Liver (tissue), 9 donors: ENCODE data around the gene NLK. TPM values are rescaled to one million over a fixed set of nuclear protein-coding genes. Genes with fewer than 3 reads are reported as not detected.

ENCODE experiments used
- DNase-seq: peaks from one replicate; pipeline ENCODE4 v3.0.0-alpha.2; 2017; ENCODE audit warnings: low spot score
- H3K27ac ChIP-seq, 2 donors: one replicate each; pipeline ENCODE4 v1.7.0; 2013; ENCODE audit warnings: inconsistent platforms in 2 of 2, low read length in 2 of 2, control low read depth in 1 of 2, low read depth in 1 of 2, mild to moderate bottlenecking in 1 of 2
- H3K27me3 ChIP-seq, 4 donors: one replicate each; pipeline versions ENCODE4 v1.6.1 to v1.7.0; 2013; ENCODE audit warnings: low read length in 3 of 4, inconsistent platforms in 1 of 4, mild to moderate bottlenecking in 1 of 4, moderate library complexity in 1 of 4; ENCODE audit not compliant: control insufficient read depth in 4 of 4, insufficient read depth in 4 of 4
- H3K36me3 ChIP-seq, 4 donors: one replicate each; pipeline versions ENCODE4 v1.6.1 to v1.7.0; 2013; ENCODE audit warnings: low read length in 3 of 4, mild to moderate bottlenecking in 3 of 4, low read depth in 1 of 4, moderate library complexity in 1 of 4; ENCODE audit not compliant: control insufficient read depth in 4 of 4, insufficient read depth in 3 of 4
- H3K4me1 ChIP-seq, 4 donors: one replicate each; pipeline versions ENCODE4 v1.6.1 to v1.7.0; 2013; ENCODE audit warnings: low read length in 3 of 4, mild to moderate bottlenecking in 3 of 4, moderate library complexity in 1 of 4; ENCODE audit not compliant: control insufficient read depth in 4 of 4, insufficient read depth in 4 of 4
- H3K4me3 ChIP-seq, 3 donors: one replicate each; pipeline versions ENCODE4 v1.6.1 to v1.7.0; 2013; ENCODE audit warnings: low read length in 3 of 3, control low read depth in 1 of 3, low read depth in 1 of 3, mild to moderate bottlenecking in 1 of 3
- H3K9ac ChIP-seq, 2 donors: one replicate each; pipeline ENCODE4 v1.7.0; 2013; ENCODE audit warnings: low read length in 2 of 2, mild to moderate bottlenecking in 2 of 2, moderate library complexity in 2 of 2, control low read depth in 1 of 2, low read depth in 1 of 2
- H3K9me3 ChIP-seq, 4 donors: one replicate each; pipeline versions ENCODE4 v1.6.1 to v1.7.0; 2013; ENCODE audit warnings: low read length in 3 of 4; ENCODE audit not compliant: control insufficient read depth in 4 of 4
- ATF3 ChIP-seq: IDR thresholded peaks from 2 replicates; pipeline ENCODE4 v1.6.1; 2016; ENCODE audit warnings: antibody characterized with exemption
- CTCF ChIP-seq: fragments of 150-350 bp; IDR thresholded peaks from 2 replicates; pipeline ENCODE4 v1.5.1; 2017; ENCODE audit warnings: improper control_type of control experiment, low read depth, low read length; ENCODE audit not compliant: missing input control
- EGR1 ChIP-seq, 2 donors: IDR thresholded peaks; 2 replicates each; pipeline ENCODE4 v1.6.1; 2016 to 2018; ENCODE audit warnings: antibody characterized with exemption in 2 of 2, low read depth in 2 of 2
- FOXA1 ChIP-seq: IDR thresholded peaks from 2 replicates; pipeline ENCODE4 v1.6.1; 2016; ENCODE audit warnings: antibody characterized with exemption
- FOXA2 ChIP-seq: IDR thresholded peaks from 2 replicates; pipeline ENCODE4 v1.6.1; 2016; ENCODE audit warnings: antibody characterized with exemption
- GABPA ChIP-seq, 2 donors: IDR thresholded peaks in 1 of 2; conservative IDR thresholded peaks in 1 of 2; 2 replicates each; pipeline ENCODE4 v1.6.1; 2016; ENCODE audit warnings: antibody characterized with exemption in 2 of 2, mild to moderate bottlenecking in 1 of 2, moderate library complexity in 1 of 2
- HNF4A ChIP-seq, 2 donors: conservative IDR thresholded peaks; 2 replicates each; pipeline ENCODE4 v1.6.1; 2016; ENCODE audit warnings: antibody characterized with exemption in 2 of 2, mild to moderate bottlenecking in 2 of 2
- HNF4G ChIP-seq: IDR thresholded peaks from 2 replicates; pipeline ENCODE4 v1.6.1; 2016; ENCODE audit warnings: antibody characterized with exemption
- JUND ChIP-seq, 2 donors: IDR thresholded peaks; 2 replicates each; pipeline ENCODE4 v1.6.1; 2016; ENCODE audit warnings: antibody characterized with exemption in 2 of 2
- MAX ChIP-seq: IDR thresholded peaks from 2 replicates; pipeline ENCODE4 v1.6.1; 2016; ENCODE audit warnings: antibody characterized with exemption
- NR2F2 ChIP-seq: IDR thresholded peaks from 2 replicates; pipeline ENCODE4 v1.6.1; 2016; ENCODE audit warnings: antibody characterized with exemption
- RAD21 ChIP-seq, 2 donors: IDR thresholded peaks; 2 replicates each; pipeline ENCODE4 v1.6.1; 2016; ENCODE audit warnings: antibody characterized with exemption in 2 of 2, mild to moderate bottlenecking in 2 of 2
- REST ChIP-seq: IDR thresholded peaks from 2 replicates; pipeline ENCODE4 v1.6.1; 2016; ENCODE audit warnings: antibody characterized with exemption, mild to moderate bottlenecking
- SP1 ChIP-seq: IDR thresholded peaks from 2 replicates; pipeline ENCODE4 v1.6.1; 2018; ENCODE audit warnings: antibody characterized with exemption, mild to moderate bottlenecking
- TAF1 ChIP-seq: conservative IDR thresholded peaks from 2 replicates; pipeline ENCODE4 v1.6.1; 2016; ENCODE audit warnings: antibody characterized with exemption, mild to moderate bottlenecking
- ZBTB33 ChIP-seq: IDR thresholded peaks from 2 replicates; pipeline ENCODE4 v1.6.1; 2016; ENCODE audit warnings: antibody characterized with exemption
- WGBS: extraction: QIAGEN DNeasy Blood & Tissue Kit; methylation state at CpG from one replicate; pipeline ENCODE4 v1.1.7; 2013; 5-methylcytosine and 5-hydroxymethylcytosine counted together
- polyA plus RNA-seq, 2 donors: library from polyadenylated mRNA; stranded (reverse) in 1 of 2; unstranded in 1 of 2; fragments of 200-250 nt in 1 of 2; fragments of >200 nt in 1 of 2; fragmentation: Nextera tagmentation in 1 of 2; extraction: Ambion mirVana in 1 of 2; gene quantifications; one replicate each; pipeline versions ENCODE4 v1.2.1 to v1.2.3, GENCODE V29; 2013 to 2015
- total RNA-seq, 2 donors: library from RNA; depleted of rRNA; stranded (reverse); fragments of >200 nt; gene quantifications; one replicate each; pipeline ENCODE4 v1.2.3, GENCODE V29; 2014
- donor health status: healthy.
- donor health status: healthy.
- donor health status: healthy.
- donor health status: healthy.
- donor health status: healthy.

The NLK gene
- total and polyA plus RNA-seq, 4 donors: 4.4 to 17.4 (median 9.2) TPM

- H3K9me3 ChIP-seq: no peaks in the 10 kb centered on the region
- H3K4me1 ChIP-seq: peaks cover 12 to 38% (median 19%) of the 10 kb centered on the region in 4 donors
- WGBS: 22% methylated on average over 2 of the region's 2 CpGs
- no peaks in the 10 kb centered on the region for H3K36me3 ChIP-seq
- peak overlapping the region in 1 of 2 donors; percentile 32 for H3K9ac ChIP-seq
- peak; percentile 43 to 67 for TF ChIP-seq HNF4A (conservative IDR thresholded peaks at IDR 0.05)
- TF ChIP-seq RAD21 (IDR thresholded peaks at IDR 0.05): peak in 1 of 2 donors; percentile 10
- TF ChIP-seq JUND (IDR thresholded peaks at IDR 0.05): no peak
- no peak for TF ChIP-seq HNF4G
- no peak for TF ChIP-seq GABPA (IDR thresholded peaks at IDR 0.05 in 1 of 2, conservative IDR thresholded peaks at IDR 0.05 in 1 of 2)
- TF ChIP-seq ZBTB33: no peak
- TF ChIP-seq FOXA2: peak; percentile 32
- peak; percentile 90 to 95 for TF ChIP-seq EGR1 (IDR thresholded peaks at IDR 0.05; ENCODE audit: low read depth in 2 of 2)
- no peak for TF ChIP-seq ATF3
- TF ChIP-seq NR2F2: no peak
- TF ChIP-seq TAF1: no peak
- TF ChIP-seq SP1: peak; percentile 19
- no peak for DNase-seq
- no peaks in the 10 kb centered on the region for H3K27me3 ChIP-seq
- no peak overlapping the region for H3K4me3 ChIP-seq
- H3K27ac ChIP-seq: peak overlapping the region; percentile 72 to 86
Observed at GRCh38 chr17:28055546-28056275, 13.2 kb downstream of the NLK start.

- Histone ChIP-seq H3K36me3 (no peaks in the 10 kb centered on the region), H3K4me3 (no peak overlapping the region), H3K4me1 (peaks cover 12 to 38% (median 19%) of the 10 kb centered on the region in 4 donors), H3K27me3 (no peaks in the 10 kb centered on the region), H3K27ac (peak overlapping the region; percentile 72 to 86), H3K9ac (peak overlapping the region in 1 of 2 donors; percentile 32), H3K9me3 (no peaks in the 10 kb centered on the region)
- TF ChIP-seq FOXA1 (no peak), CTCF (no peak), REST (no peak), HNF4A (conservative IDR thresholded peaks at IDR 0.05) (no peak), RAD21 (IDR thresholded peaks at IDR 0.05) (no peak), JUND (IDR thresholded peaks at IDR 0.05) (no peak), MAX (no peak), ATF3 (no peak), TAF1 (no peak), HNF4G (no peak), SP1 (no peak), NR2F2 (no peak), EGR1 (IDR thresholded peaks at IDR 0.05; ENCODE audit: low read depth in 2 of 2) (no peak)
- no peak for DNase-seq
- 40% methylated on average over 3 of the region's 3 CpGs for WGBS
Observed at GRCh38 chr17:28056276-28056620, 13.8 kb downstream of the NLK start.
